K562 (cell line): ENCODE data around the gene UMAD1. TPM values are rescaled to one million over a fixed set of nuclear protein-coding genes. Genes with fewer than 3 reads are reported as not detected.

ENCODE experiments used
- ATAC-seq: fragments of 200-7000 bp; cut with Tn5 transposase; 3 replicates; pipeline ENCODE4 v1.9.1; 2020; ENCODE audit warnings: moderate library complexity
- BruUV-seq: library from RNA; stranded (reverse); fragments of 400-500 nt; replicated peaks from 2 replicates; lab custom pipeline; 2021; lab: Mats Ljungman, UMichigan
- CTCF ChIA-PET: fragments of 300-600 bp; formaldehyde crosslinking; extraction: SDS; loops from one replicate; lab custom pipeline; 2021; ENCODE audit warnings: low intra/inter-chr PET ratio; lab: Yijun Ruan, JAX
- POLR2A ChIA-PET: fragments of 300-600, 350-650 bp; sonication (Branson Sonifier 250); formaldehyde crosslinking; extraction: SDS; loops from one replicate; lab custom pipeline; 2021; ENCODE audit warnings: antibody characterized with exemption, inconsistent platforms; lab: Yijun Ruan, JAX
- DNase-seq, 4 experiments: peaks; one replicate each; pipeline versions ENCODE4 v3.0.0 to v3.0.0-alpha.2; 2011 to 2018; ENCODE audit warnings: low spot score in 3 of 4, mixed read lengths in 3 of 4; ENCODE audit errors: extremely low read depth in 1 of 4
- FAIRE-seq: peaks from 2 replicates; lab custom pipeline; 2011; peaks lifted over from hg19 to GRCh38; lab: Jason Lieb, UNC
- H2AFZ ChIP-seq: 2 replicates; pipeline ENCODE4 v1.6.0; 2011; ENCODE audit warnings: low read depth, low read length, control low read depth, inconsistent platforms
- H3K27ac ChIP-seq: fragments of 200-600 bp; 3 replicates; pipeline ENCODE4 v1.8.0; 2011; ENCODE audit warnings: low read depth, mild to moderate bottlenecking, control low read depth, inconsistent platforms, low read length, moderate library complexity, mixed read lengths; ENCODE audit errors: extremely low read depth
- H3K27me3 ChIP-seq, 2 experiments: fragments of 300-600 bp in 1 of 2; 2 replicates in 1 of 2; 3 replicates in 1 of 2; pipeline versions ENCODE4 v1.6.0 to v1.8.0; 2011; ENCODE audit warnings: inconsistent platforms in 2 of 2, low read length in 2 of 2, mild to moderate bottlenecking in 1 of 2, mixed read lengths in 1 of 2, moderate library complexity in 1 of 2; ENCODE audit not compliant: control insufficient read depth in 2 of 2, insufficient read depth in 2 of 2
- H3K36me3 ChIP-seq: fragments of 300-600 bp; 3 replicates; pipeline ENCODE4 v1.8.0; 2011; ENCODE audit warnings: mild to moderate bottlenecking, low read length, inconsistent platforms; ENCODE audit not compliant: control insufficient read depth, insufficient read depth
- H3K4me1 ChIP-seq, 2 experiments: fragments of 200-600 bp in 1 of 2; replicated peaks in 1 of 2; 2 replicates in 1 of 2; 3 replicates in 1 of 2; pipeline versions ENCODE4 v1.5.1 to v1.8.0; 2011; ENCODE audit warnings: inconsistent platforms in 2 of 2, low read length in 2 of 2, mild to moderate bottlenecking in 1 of 2, mixed read lengths in 1 of 2, moderate library complexity in 1 of 2; ENCODE audit not compliant: control insufficient read depth in 2 of 2, insufficient read depth in 2 of 2
- H3K4me2 ChIP-seq: 2 replicates; pipeline ENCODE4 v1.6.1; 2011; ENCODE audit warnings: low read length, control low read depth, inconsistent platforms, mixed read lengths; ENCODE audit not compliant: insufficient read depth
- H3K4me3 ChIP-seq: fragments of 200-600 bp; sonication (generic), shearing (Covaris generic); 2 replicates; pipeline ENCODE4 v1.5.1; 2016; ENCODE audit warnings: control low read depth, inconsistent platforms
- H3K79me2 ChIP-seq: fragments of 200-600 bp; 3 replicates; pipeline ENCODE4 v1.8.0; 2011; ENCODE audit warnings: low read length, inconsistent platforms; ENCODE audit not compliant: control insufficient read depth, insufficient read depth
- H3K9ac ChIP-seq, 2 experiments: 2 replicates each; pipeline versions ENCODE4 v1.6.0 to v1.6.1; 2011; ENCODE audit warnings: low read depth in 2 of 2, low read length in 2 of 2, control low read depth in 1 of 2, inconsistent platforms in 1 of 2, mild to moderate bottlenecking in 1 of 2, mixed read lengths in 1 of 2; ENCODE audit not compliant: insufficient read depth in 1 of 2
- H3K9me1 ChIP-seq: one replicate; pipeline ENCODE4 v1.6.0; 2011; ENCODE audit warnings: inconsistent platforms, mild to moderate bottlenecking, low read length, moderate library complexity; ENCODE audit not compliant: control insufficient read depth, insufficient read depth
- H3K9me3 ChIP-seq: replicated peaks from 2 replicates; pipeline ENCODE4 v1.5.1; 2011; ENCODE audit warnings: low read depth, low read length, inconsistent platforms; ENCODE audit not compliant: control insufficient read depth, insufficient read depth
- H4K20me1 ChIP-seq: replicated peaks from 2 replicates; pipeline ENCODE4 v1.6.1; 2011; ENCODE audit warnings: low read length, inconsistent platforms, mixed read lengths; ENCODE audit not compliant: control insufficient read depth, insufficient read depth
- ARID1B ChIP-seq: fragments of 450-650 bp; IDR thresholded peaks from 2 replicates; pipeline ENCODE4 v1.6.1; 2016; ENCODE audit warnings: antibody characterized with exemption, mild to moderate bottlenecking, inconsistent platforms
- CBFA2T3 ChIP-seq: fragments of 450-650 bp; IDR thresholded peaks from 2 replicates; pipeline ENCODE4 v1.6.1; 2017
- DACH1 ChIP-seq: fragments of 450-650 bp; IDR thresholded peaks from 2 replicates; pipeline ENCODE4 v1.6.1; 2018; ENCODE audit not compliant: partially characterized antibody
- FOXK1 ChIP-seq: sonication (generic); formaldehyde crosslinking; IDR thresholded peaks from 2 replicates; pipeline ENCODE4 v1.8.0; 2022; ENCODE audit warnings: missing genetic modification reagents, mild to moderate bottlenecking, borderline replicate concordance
- GTF2B ChIP-seq: IDR thresholded peaks from 2 replicates; pipeline ENCODE4 v1.6.1; 2011; ENCODE audit not compliant: insufficient read length; ENCODE audit errors: extremely low read depth
- HDAC1 ChIP-seq, 2 experiments: fragments of 450-650 bp; IDR thresholded peaks; 2 replicates each; pipeline ENCODE4 v1.6.1; 2016 to 2017; ENCODE audit warnings: inconsistent platforms in 1 of 2, mild to moderate bottlenecking in 1 of 2, moderate library complexity in 1 of 2
- KDM1A ChIP-seq, 2 experiments: fragments of 450-650 bp; IDR thresholded peaks; 2 replicates each; pipeline ENCODE4 v1.6.1; 2016; ENCODE audit warnings: mild to moderate bottlenecking in 2 of 2
- MEIS2 ChIP-seq: fragments of 450-650 bp; IDR thresholded peaks from 2 replicates; pipeline ENCODE4 v1.6.1; 2014; ENCODE audit warnings: mild to moderate bottlenecking; ENCODE audit not compliant: partially characterized antibody
- SMAD2 ChIP-seq: fragments of 150-350 bp; IDR thresholded peaks from 2 replicates; pipeline ENCODE4 v1.6.1; 2014; ENCODE audit warnings: low read depth, mild to moderate bottlenecking, low read length
- USF2 ChIP-seq: sonication (generic); formaldehyde crosslinking; IDR thresholded peaks from 2 replicates; pipeline ENCODE4 v1.5.0; 2020; ENCODE audit warnings: missing genetic modification reagents
- WGBS: fragments of 100-300 bp; shearing (Covaris generic); methylation state at CpG from one replicate; pipeline ENCODE4 v1.1.6; 2016; ENCODE audit warnings: low coverage, mixed read lengths; ENCODE audit not compliant: insufficient coverage; ENCODE audit errors: missing lambda C conversion rate; 5-methylcytosine and 5-hydroxymethylcytosine counted together
- in situ Hi-C: fragments of 300-500 bp; cut with MboI; formaldehyde crosslinking; loops from 4 replicates; pipeline ENCODE4 v1.15.0; 2018; ENCODE audit warnings: inconsistent platforms, mixed read lengths
- intact Hi-C: fragments of 100-400 bp; cut with micrococcal nuclease; formaldehyde crosslinking; loops from 2 replicates; pipeline ENCODE4 v1.14.2; 2022
- polyA plus RNA-seq, 8 experiments: library from polyadenylated mRNA; depleted of rRNA in 4 of 8; stranded (reverse) in 5 of 8; unstranded in 3 of 8; fragments of >200 nt; fragmentation: Nextera tagmentation in 2 of 8; fragmentation: Illumina TruSeq in 1 of 8; extraction: Ambion mirVana in 2 of 8; extraction: Trizol in 1 of 8; gene quantifications; 2 replicates each; pipeline versions ENCODE4 v1.2.1 to v1.2.3, GENCODE V29; 2011 to 2014; ENCODE audit warnings: inconsistent platforms in 1 of 8, missing spikeins in 1 of 8
- total RNA-seq, 7 experiments: library from RNA; depleted of rRNA in 6 of 7; stranded (reverse); fragments of >200 nt in 6 of 7; fragmentation: Illumina TruSeq in 2 of 7; extraction: Trizol in 2 of 7; gene quantifications; 2 replicates each; pipeline versions ENCODE4 v1.2.1 to v1.2.3, GENCODE V29; 2011 to 2021; ENCODE audit warnings: low replicate concordance in 1 of 7

UMAD1 gene
- total and polyA plus RNA-seq, 9 of the 15 experiments (the other 6 are each of a cell fraction or from before 2014, with no cell fraction given) = 9.0 to 26.7 (median 13.3) TPM

- CTCF ChIA-PET = interaction anchor here (0.6 kb wide), 1 partner anchor 378 kb away, joined by 3 read pairs; no protein-coding TSS in a partner anchor
- Histone ChIP-seq H3K27me3 (no peaks in the 10 kb centered on the region), H3K9me1 (no peaks in the 10 kb centered on the region), H3K27ac (no peak overlapping the region; the same call in 2 of the 3 replicates), H3K36me3 (no peaks in the 10 kb centered on the region), H3K9me3 (no peaks in the 10 kb centered on the region), H2AFZ (peak overlapping the region; percentile 43; the same call in 1 of the 2 replicates), H3K4me1 (peaks cover 0 to 5% of the 10 kb centered on the region in 2 experiments; a peak in 3 of 5 replicates), H3K4me3 (no peak overlapping the region), H3K4me2 (no peak overlapping the region), H4K20me1 (no peaks in the 10 kb centered on the region), H3K79me2 (no peaks in the 10 kb centered on the region), H3K9ac (no peak overlapping the region)
- TF ChIP-seq USF2 (CRISPR knock-in tag) (no peak), GTF2B (no peak), SMAD2 (no peak), DACH1 (no peak), CBFA2T3 (peak; percentile 30; the same call in 1 of the 2 replicates), ARID1B (peak; percentile 20; the same call in 1 of the 2 replicates), KDM1A (IDR thresholded peaks at IDR 0.05) (peak; percentile 66 to 68; a peak in 3 of 4 replicates), FOXK1 (no peak), HDAC1 (IDR thresholded peaks at IDR 0.05) (peak in 1 of 2 experiments; percentile 43; a peak in 1 of 4 replicates), MEIS2 (peak; percentile 49)
- no peak for FAIRE-seq
- no TSS peak for BruUV-seq
- in situ Hi-C loops = no loop called here
- POLR2A ChIA-PET = interaction anchor here (1.0 kb wide), 1 partner anchor 17 kb away, joined by 3 read pairs; no protein-coding TSS in a partner anchor
- peak; percentile 64 for ATAC-seq
- DNase-seq = no peak
- 31% methylated on average over 3 of the region's 3 CpGs for WGBS
- intact Hi-C loops = loop anchor here (5.0 kb wide), 1 partner anchor 553 kb away; no protein-coding TSS in a partner anchor
These were observed 23.7 kb downstream of the UMAD1 start for GRCh38 chr7:7664291-7664690.
